K562 (cell line): ENCODE results near the gene XIRP1. TPM values are rescaled to one million over a fixed set of nuclear protein-coding genes. Genes with fewer than 3 reads are reported as not detected.

Source experiments
- ATAC-seq: fragments of 200-7000 bp; cut with Tn5 transposase; 3 replicates; pipeline ENCODE4 v1.9.1; 2020; ENCODE audit warnings: moderate library complexity
- BruUV-seq: library from RNA; stranded (reverse); fragments of 400-500 nt; replicated peaks from 2 replicates; lab custom pipeline; 2021; lab: Mats Ljungman, UMichigan
- CTCF ChIA-PET: fragments of 300-600 bp; formaldehyde crosslinking; extraction: SDS; loops from one replicate; lab custom pipeline; 2021; ENCODE audit warnings: low intra/inter-chr PET ratio; lab: Yijun Ruan, JAX
- POLR2A ChIA-PET: fragments of 300-600, 350-650 bp; sonication (Branson Sonifier 250); formaldehyde crosslinking; extraction: SDS; loops from one replicate; lab custom pipeline; 2021; ENCODE audit warnings: antibody characterized with exemption, inconsistent platforms; lab: Yijun Ruan, JAX
- DNase-seq, 4 experiments: peaks; one replicate each; pipeline versions ENCODE4 v3.0.0 to v3.0.0-alpha.2; 2011 to 2018; ENCODE audit warnings: low spot score in 3 of 4, mixed read lengths in 3 of 4; ENCODE audit errors: extremely low read depth in 1 of 4
- FAIRE-seq: peaks from 2 replicates; lab custom pipeline; 2011; peaks lifted over from hg19 to GRCh38; lab: Jason Lieb, UNC
- H2AFZ ChIP-seq: 2 replicates; pipeline ENCODE4 v1.6.0; 2011; ENCODE audit warnings: low read depth, low read length, control low read depth, inconsistent platforms
- H3K27ac ChIP-seq: fragments of 200-600 bp; 3 replicates; pipeline ENCODE4 v1.8.0; 2011; ENCODE audit warnings: low read depth, mild to moderate bottlenecking, control low read depth, inconsistent platforms, low read length, moderate library complexity, mixed read lengths; ENCODE audit errors: extremely low read depth
- H3K27me3 ChIP-seq, 2 experiments: fragments of 300-600 bp in 1 of 2; 2 replicates in 1 of 2; 3 replicates in 1 of 2; pipeline versions ENCODE4 v1.6.0 to v1.8.0; 2011; ENCODE audit warnings: inconsistent platforms in 2 of 2, low read length in 2 of 2, mild to moderate bottlenecking in 1 of 2, mixed read lengths in 1 of 2, moderate library complexity in 1 of 2; ENCODE audit not compliant: control insufficient read depth in 2 of 2, insufficient read depth in 2 of 2
- H3K36me3 ChIP-seq: fragments of 300-600 bp; 3 replicates; pipeline ENCODE4 v1.8.0; 2011; ENCODE audit warnings: mild to moderate bottlenecking, low read length, inconsistent platforms; ENCODE audit not compliant: control insufficient read depth, insufficient read depth
- H3K4me1 ChIP-seq, 2 experiments: fragments of 200-600 bp in 1 of 2; replicated peaks in 1 of 2; 2 replicates in 1 of 2; 3 replicates in 1 of 2; pipeline versions ENCODE4 v1.5.1 to v1.8.0; 2011; ENCODE audit warnings: inconsistent platforms in 2 of 2, low read length in 2 of 2, mild to moderate bottlenecking in 1 of 2, mixed read lengths in 1 of 2, moderate library complexity in 1 of 2; ENCODE audit not compliant: control insufficient read depth in 2 of 2, insufficient read depth in 2 of 2
- H3K4me2 ChIP-seq: 2 replicates; pipeline ENCODE4 v1.6.1; 2011; ENCODE audit warnings: low read length, control low read depth, inconsistent platforms, mixed read lengths; ENCODE audit not compliant: insufficient read depth
- H3K4me3 ChIP-seq: fragments of 200-600 bp; sonication (generic), shearing (Covaris generic); 2 replicates; pipeline ENCODE4 v1.5.1; 2016; ENCODE audit warnings: control low read depth, inconsistent platforms
- H3K79me2 ChIP-seq: fragments of 200-600 bp; 3 replicates; pipeline ENCODE4 v1.8.0; 2011; ENCODE audit warnings: low read length, inconsistent platforms; ENCODE audit not compliant: control insufficient read depth, insufficient read depth
- H3K9ac ChIP-seq, 2 experiments: 2 replicates each; pipeline versions ENCODE4 v1.6.0 to v1.6.1; 2011; ENCODE audit warnings: low read depth in 2 of 2, low read length in 2 of 2, control low read depth in 1 of 2, inconsistent platforms in 1 of 2, mild to moderate bottlenecking in 1 of 2, mixed read lengths in 1 of 2; ENCODE audit not compliant: insufficient read depth in 1 of 2
- H3K9me1 ChIP-seq: one replicate; pipeline ENCODE4 v1.6.0; 2011; ENCODE audit warnings: inconsistent platforms, mild to moderate bottlenecking, low read length, moderate library complexity; ENCODE audit not compliant: control insufficient read depth, insufficient read depth
- H3K9me3 ChIP-seq: replicated peaks from 2 replicates; pipeline ENCODE4 v1.5.1; 2011; ENCODE audit warnings: low read depth, low read length, inconsistent platforms; ENCODE audit not compliant: control insufficient read depth, insufficient read depth
- H4K20me1 ChIP-seq: replicated peaks from 2 replicates; pipeline ENCODE4 v1.6.1; 2011; ENCODE audit warnings: low read length, inconsistent platforms, mixed read lengths; ENCODE audit not compliant: control insufficient read depth, insufficient read depth
- ARHGAP35 ChIP-seq: fragments of 450-650 bp; IDR thresholded peaks from 2 replicates; pipeline ENCODE4 v1.6.1; 2018; ENCODE audit not compliant: partially characterized antibody
- ERF ChIP-seq: fragments of 450-650 bp; formaldehyde crosslinking; IDR thresholded peaks from 2 replicates; pipeline ENCODE4 v1.4.0; 2020; ENCODE audit warnings: mild to moderate bottlenecking, mixed read lengths
- FOXP1 ChIP-seq: sonication (generic); formaldehyde crosslinking; IDR thresholded peaks from 2 replicates; pipeline ENCODE4 v1.8.0; 2022; ENCODE audit warnings: mild to moderate bottlenecking, missing genetic modification reagents
- MCM3 ChIP-seq: fragments of 450-650 bp; IDR thresholded peaks from 2 replicates; pipeline ENCODE4 v1.6.1; 2016
- RB1 ChIP-seq: fragments of 450-650 bp; IDR thresholded peaks from 2 replicates; pipeline ENCODE4 v1.6.1; 2017; ENCODE audit warnings: low read depth, mild to moderate bottlenecking
- SMARCC2 ChIP-seq: fragments of 450-650 bp; IDR thresholded peaks from 2 replicates; pipeline ENCODE4 v1.6.1; 2017; ENCODE audit warnings: antibody characterized with exemption, moderate library complexity, mild to moderate bottlenecking, low read depth
- ZBTB9 ChIP-seq: fragments of 450-650 bp; formaldehyde crosslinking; IDR thresholded peaks from 2 replicates; pipeline ENCODE4 v1.4.0; 2020; ENCODE audit warnings: mild to moderate bottlenecking, moderate library complexity
- WGBS: fragments of 100-300 bp; shearing (Covaris generic); methylation state at CpG from one replicate; pipeline ENCODE4 v1.1.6; 2016; ENCODE audit warnings: low coverage, mixed read lengths; ENCODE audit not compliant: insufficient coverage; ENCODE audit errors: missing lambda C conversion rate; 5-methylcytosine and 5-hydroxymethylcytosine counted together
- in situ Hi-C: fragments of 300-500 bp; cut with MboI; formaldehyde crosslinking; loops from 4 replicates; pipeline ENCODE4 v1.15.0; 2018; ENCODE audit warnings: inconsistent platforms, mixed read lengths
- intact Hi-C: fragments of 100-400 bp; cut with micrococcal nuclease; formaldehyde crosslinking; loops from 2 replicates; pipeline ENCODE4 v1.14.2; 2022
- polyA plus RNA-seq, 8 experiments: library from polyadenylated mRNA; depleted of rRNA in 4 of 8; stranded (reverse) in 5 of 8; unstranded in 3 of 8; fragments of >200 nt; fragmentation: Nextera tagmentation in 2 of 8; fragmentation: Illumina TruSeq in 1 of 8; extraction: Ambion mirVana in 2 of 8; extraction: Trizol in 1 of 8; gene quantifications; 2 replicates each; pipeline versions ENCODE4 v1.2.1 to v1.2.3, GENCODE V29; 2011 to 2014; ENCODE audit warnings: inconsistent platforms in 1 of 8, missing spikeins in 1 of 8
- total RNA-seq, 7 experiments: library from RNA; depleted of rRNA in 6 of 7; stranded (reverse); fragments of >200 nt in 6 of 7; fragmentation: Illumina TruSeq in 2 of 7; extraction: Trizol in 2 of 7; gene quantifications; 2 replicates each; pipeline versions ENCODE4 v1.2.1 to v1.2.3, GENCODE V29; 2011 to 2021; ENCODE audit warnings: low replicate concordance in 1 of 7

The XIRP1 gene
- total and polyA plus RNA-seq, 9 of the 15 experiments (the other 6 are each of a cell fraction or from before 2014, with no cell fraction given) = 0.03 to 0.27 (median 0.08) TPM; not detected in 3

- Histone ChIP-seq H3K36me3 (no peaks in the 10 kb centered on the region), H3K79me2 (no peaks in the 10 kb centered on the region), H3K27me3 (no peaks in the 10 kb centered on the region), H3K4me2 (no peak overlapping the region), H3K27ac (no peak overlapping the region), H2AFZ (no peak overlapping the region), H3K9me3 (no peaks in the 10 kb centered on the region), H3K4me3 (no peak overlapping the region), H4K20me1 (no peaks in the 10 kb centered on the region), H3K9ac (no peak overlapping the region), H3K9me1 (no peaks in the 10 kb centered on the region), H3K4me1 (peaks cover 7 to 25% of the 10 kb centered on the region in 2 experiments)
- DNase-seq = no peak
- FAIRE-seq = no peak
- intact Hi-C loops (no loop called here), in situ Hi-C loops (no loop called here)
- no TSS peak for BruUV-seq
- ChIA-PET POLR2A (interaction anchor here (2.3 kb wide), 1 partner anchor 8 kb away, joined by 10 read pairs; no protein-coding TSS in a partner anchor), CTCF (interaction anchor here (0.6 kb wide), 1 partner anchor 117 kb away, joined by 4 read pairs; no protein-coding TSS in a partner anchor)
- TF ChIP-seq ZBTB9 (CRISPR knock-in tag) (no peak), ERF (CRISPR knock-in tag) (no peak), RB1 (no peak), FOXP1 (CRISPR knock-in tag) (no peak), ARHGAP35 (no peak), SMARCC2 (no peak), MCM3 (no peak)
- 85% methylated on average over 4 of the region's 4 CpGs for WGBS
- no peak for ATAC-seq
Measured at GRCh38 chr3:39170461-39170860, 21.9 kb downstream of the XIRP1 start.
